Nephron (organoid): Measurements from ENCODE around the gene FARP1.
A peak's percentile ranks its signal among the peaks of the same experiment; 100 is the strongest.

Experiments
- H3K27ac Mint-ChIP-seq, 3 experiments: 2 replicates each; pipeline ENCODE4 v1.8.0; 2020; ENCODE audit warnings: mixed read lengths in 3 of 3, mild to moderate bottlenecking in 2 of 3, moderate library complexity in 1 of 3
- H3K27me3 Mint-ChIP-seq: 2 replicates; pipeline ENCODE4 v1.8.0; 2021; ENCODE audit warnings: low read depth, mild to moderate bottlenecking, moderate library complexity, mixed read lengths
- H3K36me3 Mint-ChIP-seq: 2 replicates; pipeline ENCODE4 v1.8.0; 2020; ENCODE audit warnings: low read depth, mixed read lengths
- H3K4me1 Mint-ChIP-seq: 2 replicates; pipeline ENCODE4 v1.8.0; 2020; ENCODE audit warnings: mixed read lengths
- H3K4me3 Mint-ChIP-seq, 3 experiments: 2 replicates each; pipeline ENCODE4 v1.8.0; 2020; ENCODE audit warnings: mild to moderate bottlenecking in 3 of 3, mixed read lengths in 3 of 3, moderate library complexity in 2 of 3
- H3K9me3 Mint-ChIP-seq: 2 replicates; pipeline ENCODE4 v1.8.0; 2020; ENCODE audit warnings: mixed read lengths
- TF ChIP-seq, protein P1 (sequence below), 3 experiments: fragments of 200-600 bp; sonication (generic); IDR thresholded peaks; one replicate each; pipeline ENCODE4 v1.5.0; 2021; ENCODE audit warnings: antibody characterized with exemption in 3 of 3; ENCODE audit not compliant: unreplicated experiment in 3 of 3

Gene FARP1

DNA sequence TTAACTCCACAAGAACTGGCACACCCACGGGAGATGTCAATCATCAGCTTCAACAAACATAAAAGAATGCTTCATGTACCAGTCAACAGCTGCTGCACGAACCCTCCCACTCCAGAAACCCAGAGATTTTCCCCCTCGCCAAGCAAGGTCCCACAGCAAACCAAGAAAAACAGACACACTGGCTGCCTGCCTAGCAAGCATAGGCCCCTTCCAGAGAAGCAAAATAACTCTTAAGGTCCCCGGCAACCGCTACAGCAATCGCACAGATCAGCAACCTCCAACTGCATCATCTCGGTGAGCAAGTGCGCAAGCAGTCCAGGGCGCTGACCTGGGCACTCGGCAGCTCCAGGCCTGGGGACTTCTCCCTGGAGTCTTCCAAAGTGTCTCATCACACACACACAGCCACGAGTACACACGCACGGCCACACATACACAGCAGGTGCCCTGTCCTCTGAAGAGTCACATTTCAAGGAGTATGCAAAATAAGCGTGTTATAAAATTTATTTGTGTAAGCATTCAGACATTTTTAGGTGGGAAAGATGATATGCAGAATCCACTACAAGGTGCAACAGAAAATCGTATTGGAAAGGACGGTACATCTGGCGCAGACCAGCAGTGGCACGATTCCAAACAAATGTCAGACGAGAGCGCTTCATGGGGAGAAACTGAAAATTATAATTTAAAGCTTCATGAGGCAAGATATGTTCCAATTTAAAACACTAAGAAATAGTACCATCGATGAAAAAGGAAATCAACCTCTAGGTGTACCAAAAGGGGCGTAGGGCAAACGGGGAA, 309.0 kb downstream of the FARP1 start:
- TF ChIP-seq, protein P1, sequence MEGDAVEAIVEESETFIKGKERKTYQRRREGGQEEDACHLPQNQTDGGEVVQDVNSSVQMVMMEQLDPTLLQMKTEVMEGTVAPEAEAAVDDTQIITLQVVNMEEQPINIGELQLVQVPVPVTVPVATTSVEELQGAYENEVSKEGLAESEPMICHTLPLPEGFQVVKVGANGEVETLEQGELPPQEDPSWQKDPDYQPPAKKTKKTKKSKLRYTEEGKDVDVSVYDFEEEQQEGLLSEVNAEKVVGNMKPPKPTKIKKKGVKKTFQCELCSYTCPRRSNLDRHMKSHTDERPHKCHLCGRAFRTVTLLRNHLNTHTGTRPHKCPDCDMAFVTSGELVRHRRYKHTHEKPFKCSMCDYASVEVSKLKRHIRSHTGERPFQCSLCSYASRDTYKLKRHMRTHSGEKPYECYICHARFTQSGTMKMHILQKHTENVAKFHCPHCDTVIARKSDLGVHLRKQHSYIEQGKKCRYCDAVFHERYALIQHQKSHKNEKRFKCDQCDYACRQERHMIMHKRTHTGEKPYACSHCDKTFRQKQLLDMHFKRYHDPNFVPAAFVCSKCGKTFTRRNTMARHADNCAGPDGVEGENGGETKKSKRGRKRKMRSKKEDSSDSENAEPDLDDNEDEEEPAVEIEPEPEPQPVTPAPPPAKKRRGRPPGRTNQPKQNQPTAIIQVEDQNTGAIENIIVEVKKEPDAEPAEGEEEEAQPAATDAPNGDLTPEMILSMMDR (IDR thresholded peaks at IDR 0.05; ENCODE audit: unreplicated experiment in 3 of 3), result no peak
- Mint-ChIP-seq H3K36me3 (peaks cover 81% of the 10 kb centered on the region), H3K27me3 (no peaks in the 10 kb centered on the region), H3K4me3 (peak overlapping the region in 2 of 3 experiments; percentile 1 to 28), H3K9me3 (no peaks in the 10 kb centered on the region), H3K27ac (peak overlapping the region; percentile 83 to 86 (median 83)), H3K4me1 (peaks cover 66% of the 10 kb centered on the region)

DNA sequence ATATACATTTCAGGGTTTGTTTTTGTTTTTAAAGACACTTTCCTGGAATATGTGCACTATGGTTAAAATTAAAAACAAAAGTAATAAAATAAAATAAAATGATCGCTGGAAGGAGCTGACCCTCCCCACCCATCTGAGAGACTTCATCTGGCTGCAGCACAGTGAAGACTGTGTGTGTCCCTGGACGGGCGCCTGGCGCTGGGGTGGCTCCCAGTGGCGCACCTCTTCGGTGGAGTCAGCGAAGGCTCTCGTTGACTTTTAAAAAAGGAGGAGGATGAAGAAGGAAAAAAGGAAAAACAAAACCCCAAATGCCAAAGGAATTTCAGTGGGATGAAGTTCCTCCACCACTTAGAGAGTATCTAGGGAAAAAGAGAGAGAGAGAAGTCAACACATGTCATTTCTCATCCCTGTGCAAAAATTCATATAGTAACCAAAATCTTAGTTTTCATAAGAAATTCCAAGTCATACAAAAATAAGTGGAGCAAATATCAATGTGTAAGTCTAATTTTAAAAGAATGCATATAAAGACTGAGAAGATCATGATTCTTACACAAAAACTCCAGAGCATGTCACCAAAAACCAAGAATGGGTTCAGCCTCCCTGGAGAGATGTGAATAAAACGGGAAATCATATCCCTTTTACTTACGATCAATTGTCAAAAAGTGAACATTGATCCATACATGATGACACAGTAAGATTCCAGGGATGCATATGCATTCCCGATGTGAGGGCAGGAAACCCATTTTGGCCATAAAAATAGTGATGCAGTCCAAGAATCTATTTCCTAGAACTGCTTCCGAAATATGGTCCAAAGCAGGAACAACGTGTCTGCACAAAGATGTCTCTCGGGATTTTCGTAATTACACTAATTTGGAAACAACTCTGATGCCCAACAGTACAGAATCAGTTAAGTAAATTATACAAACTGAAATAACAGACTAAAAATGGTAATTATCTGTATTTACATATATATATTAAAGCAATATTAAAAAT, 310.3 kb downstream of the FARP1 start:
- Mint-ChIP-seq H3K36me3 (peaks cover 78% of the 10 kb centered on the region), H3K4me3 (no peak overlapping the region), H3K27ac (peak overlapping the region in 1 of 3 experiments; percentile 86), H3K9me3 (no peaks in the 10 kb centered on the region), H3K27me3 (no peaks in the 10 kb centered on the region), H3K4me1 (peaks cover 73% of the 10 kb centered on the region)
- TF ChIP-seq, protein P1 (IDR thresholded peaks at IDR 0.05; ENCODE audit: unreplicated experiment in 3 of 3), result no peak

DNA sequence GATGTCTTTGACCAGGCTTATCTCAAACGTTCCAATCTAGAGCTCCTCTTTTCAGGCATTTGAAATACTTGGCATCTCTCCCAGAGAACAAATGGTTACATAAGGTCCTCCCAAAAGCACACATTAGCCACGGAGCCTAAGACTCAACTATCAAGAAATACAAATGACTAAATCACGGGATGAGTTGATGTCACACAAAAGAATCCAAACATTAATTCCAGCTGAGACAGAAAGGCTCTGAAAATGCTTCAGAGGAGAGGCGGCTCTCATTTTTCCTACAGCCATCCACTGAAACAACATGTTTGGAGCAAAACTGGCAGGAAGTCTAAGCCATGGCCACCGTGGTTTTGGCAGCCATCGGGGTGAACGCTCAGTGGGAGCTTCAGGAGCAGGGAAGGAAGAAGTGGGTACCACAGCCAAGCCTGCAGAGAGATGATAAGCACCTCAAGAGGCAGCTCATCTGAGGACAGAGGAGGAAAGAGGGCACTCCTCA, 311.5 kb downstream of the FARP1 start:
- TF ChIP-seq, protein P1 (IDR thresholded peaks at IDR 0.05; ENCODE audit: unreplicated experiment in 3 of 3), result no peak
- no peak overlapping the region for H3K4me3 Mint-ChIP-seq
- H3K36me3 Mint-ChIP-seq, result peaks cover 72% of the 10 kb centered on the region
- H3K9me3 Mint-ChIP-seq, result no peaks in the 10 kb centered on the region
- H3K27me3 Mint-ChIP-seq, result no peaks in the 10 kb centered on the region
- peaks cover 69% of the 10 kb centered on the region for H3K4me1 Mint-ChIP-seq
- H3K27ac Mint-ChIP-seq, result peak overlapping the region; percentile 51 to 88 (median 73)

DNA sequence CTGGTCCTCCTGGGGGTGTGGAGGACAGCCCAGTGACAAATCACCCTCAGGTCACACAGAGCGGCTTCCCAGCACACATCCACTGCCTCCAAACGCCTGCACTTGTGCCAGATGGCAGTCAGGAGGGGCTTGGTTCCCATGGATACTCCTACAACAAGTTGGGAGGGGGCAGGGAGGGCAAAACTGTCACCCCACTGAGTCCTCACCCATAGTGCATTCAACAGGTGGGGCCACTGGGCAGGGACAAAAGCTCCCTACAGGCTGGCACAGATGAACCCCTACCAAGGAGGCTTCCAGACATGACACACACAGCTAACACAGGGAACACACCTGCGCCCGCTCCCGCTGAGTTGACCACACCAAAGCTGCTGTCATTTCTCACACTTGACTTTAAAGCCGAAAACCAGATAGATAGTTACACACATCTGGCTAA, 313.5 kb downstream of the FARP1 start:
- Mint-ChIP-seq H3K4me1 (peaks cover 62% of the 10 kb centered on the region), H3K27ac (peak overlapping the region in 2 of 3 experiments; percentile 35 to 55), H3K27me3 (no peaks in the 10 kb centered on the region), H3K4me3 (no peak overlapping the region), H3K9me3 (no peaks in the 10 kb centered on the region), H3K36me3 (peaks cover 81% of the 10 kb centered on the region)
- TF ChIP-seq, protein P1 (IDR thresholded peaks at IDR 0.05; ENCODE audit: unreplicated experiment in 3 of 3), result no peak

DNA sequence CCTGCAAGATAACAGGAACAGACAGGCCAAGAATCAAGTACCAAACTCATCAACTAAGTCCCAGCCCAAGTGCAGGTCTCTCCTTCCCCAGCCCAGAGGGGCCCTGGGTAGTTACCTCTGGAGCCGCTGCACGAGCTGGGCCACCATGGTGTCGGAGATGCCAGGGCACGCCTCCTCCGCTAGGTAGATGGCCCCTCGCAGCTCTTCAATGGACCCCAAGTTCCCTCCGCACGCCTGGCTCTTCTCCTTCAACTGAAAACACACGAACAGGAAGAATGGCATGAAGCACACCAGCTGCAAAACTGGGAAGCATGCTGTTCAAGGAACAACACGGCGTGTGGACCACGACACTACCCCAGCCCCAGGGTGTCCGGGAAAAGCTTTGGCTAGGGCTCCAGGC, 314.2 kb downstream of the FARP1 start:
- TF ChIP-seq, protein P1 (IDR thresholded peaks at IDR 0.05; ENCODE audit: unreplicated experiment in 3 of 3), result no peak
- peak overlapping the region in 2 of 3 experiments; percentile 35 to 55 for H3K27ac Mint-ChIP-seq
- H3K4me3 Mint-ChIP-seq, result no peak overlapping the region
- H3K36me3 Mint-ChIP-seq, result peaks cover 77% of the 10 kb centered on the region
- no peaks in the 10 kb centered on the region for H3K27me3 Mint-ChIP-seq
- H3K4me1 Mint-ChIP-seq, result peaks cover 57% of the 10 kb centered on the region
- no peaks in the 10 kb centered on the region for H3K9me3 Mint-ChIP-seq
